C4-2B (cell line): ENCODE results near the gene TMEM92.

Experiments used
- ZFX ChIP-seq: fragments of 450-650 bp; IDR thresholded peaks from 2 replicates; pipeline ENCODE4 v1.6.1; 2017
- TF ChIP-seq, protein P1 (sequence below): fragments of 450-650 bp; conservative IDR thresholded peaks from 2 replicates; pipeline ENCODE4 v1.5.1; 2017; ENCODE audit warnings: mild to moderate bottlenecking

DNA sequence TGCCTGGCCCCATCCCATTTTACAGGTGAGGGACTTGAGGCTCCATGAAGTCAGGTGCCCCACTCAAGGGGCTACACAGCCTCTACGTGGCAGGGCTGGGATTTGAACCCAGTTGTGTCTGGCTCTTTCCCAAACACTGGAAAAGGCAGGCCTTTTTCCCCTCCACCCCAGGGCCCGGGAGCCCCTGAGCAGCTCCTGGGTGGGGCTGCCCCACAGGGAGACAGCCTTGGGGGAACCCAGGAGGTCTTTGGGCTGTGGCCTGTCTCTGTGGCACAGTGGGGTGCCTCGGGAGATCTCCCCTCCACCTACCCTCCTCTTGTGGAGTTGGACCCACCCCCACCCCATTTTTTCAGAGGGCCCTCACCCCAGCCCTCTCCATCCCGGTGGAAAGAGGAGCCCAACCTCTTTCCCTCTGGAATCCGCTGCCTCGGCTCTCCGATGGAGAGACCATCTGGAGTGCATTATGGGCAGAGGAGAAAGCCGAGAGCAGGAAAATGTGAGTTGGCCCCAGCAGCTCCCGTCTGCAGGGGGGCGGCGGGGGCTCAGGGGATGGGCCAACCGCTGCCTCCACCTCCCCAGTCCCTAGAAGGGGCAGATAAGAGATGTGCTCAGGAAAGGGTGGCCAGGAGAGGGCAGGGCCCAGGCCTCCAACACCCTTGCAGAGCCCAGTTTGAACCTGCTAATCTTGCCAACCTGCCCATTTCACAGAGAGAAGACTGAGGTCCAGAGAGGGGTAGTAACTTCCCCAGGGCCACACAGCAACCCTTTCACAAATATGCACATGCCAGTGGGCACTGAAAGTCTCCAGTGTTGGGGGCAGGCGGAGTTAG, 15.4 kb upstream of the TMEM92 start:
- TF ChIP-seq, protein P1, sequence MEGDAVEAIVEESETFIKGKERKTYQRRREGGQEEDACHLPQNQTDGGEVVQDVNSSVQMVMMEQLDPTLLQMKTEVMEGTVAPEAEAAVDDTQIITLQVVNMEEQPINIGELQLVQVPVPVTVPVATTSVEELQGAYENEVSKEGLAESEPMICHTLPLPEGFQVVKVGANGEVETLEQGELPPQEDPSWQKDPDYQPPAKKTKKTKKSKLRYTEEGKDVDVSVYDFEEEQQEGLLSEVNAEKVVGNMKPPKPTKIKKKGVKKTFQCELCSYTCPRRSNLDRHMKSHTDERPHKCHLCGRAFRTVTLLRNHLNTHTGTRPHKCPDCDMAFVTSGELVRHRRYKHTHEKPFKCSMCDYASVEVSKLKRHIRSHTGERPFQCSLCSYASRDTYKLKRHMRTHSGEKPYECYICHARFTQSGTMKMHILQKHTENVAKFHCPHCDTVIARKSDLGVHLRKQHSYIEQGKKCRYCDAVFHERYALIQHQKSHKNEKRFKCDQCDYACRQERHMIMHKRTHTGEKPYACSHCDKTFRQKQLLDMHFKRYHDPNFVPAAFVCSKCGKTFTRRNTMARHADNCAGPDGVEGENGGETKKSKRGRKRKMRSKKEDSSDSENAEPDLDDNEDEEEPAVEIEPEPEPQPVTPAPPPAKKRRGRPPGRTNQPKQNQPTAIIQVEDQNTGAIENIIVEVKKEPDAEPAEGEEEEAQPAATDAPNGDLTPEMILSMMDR: no peak
- no peak for TF ChIP-seq ZFX
